OCI-LY3 (cell line): ENCODE measurements around the gene FRMD7.

Experiments
- CTCF ChIP-seq: fragments of 200-600, 300-600 bp; sonication (generic); IDR thresholded peaks from 2 replicates; pipeline ENCODE4 v1.5.1; 2014; ENCODE audit warnings: antibody characterized with exemption, low read length, low read depth
- EZH2phosphoT487 ChIP-seq: fragments of 200-600 bp; shearing (Covaris generic); IDR thresholded peaks from 2 replicates; pipeline ENCODE4 v1.6.1; 2018; ENCODE audit warnings: antibody characterized with exemption, mixed run types, low read depth

GRCh38 chrX:132118358-132118757, 9.5 kb downstream of the FRMD7 start:
- TF ChIP-seq CTCF: no peak
- no peak for TF ChIP-seq EZH2phosphoT487
